Right ventricle myocardium superior (tissue), 1 donor: ENCODE data around the gene FZR1. TPM values are rescaled to one million over a fixed set of nuclear protein-coding genes. Genes with fewer than 3 reads are reported as not detected.
A peak's percentile ranks its signal among the peaks of the same experiment; 100 is the strongest.

Experiments
- ATAC-seq: fragments of 200-7000 bp; cut with Tn5 transposase; one replicate; pipeline ENCODE4 v1.9.1; 2020; ENCODE audit warnings: mild to moderate bottlenecking; ENCODE audit not compliant: poor library complexity
- DNase-seq: peaks from one replicate; pipeline ENCODE4 v3.0.0-alpha.2; 2020
- intact Hi-C: fragments of 100-400 bp; cut with DNase I; formaldehyde crosslinking; loops from one replicate; pipeline ENCODE4 v1.11.2; 2022
- total RNA-seq: library from RNA; stranded (reverse); fragmentation: NEBNext Ultra II Directional; extraction: Animal tissue kit (Norgen Biotek cat#: 25700); gene quantifications from one replicate; pipeline ENCODE4 v1.2.1, GENCODE V29; 2021
- donor health status: DM: no; HTN: yes; CAD: no; lungs with severe emphysema.

The FZR1 gene
- total RNA-seq, 1 donor from 2014 or later = 19.0 TPM

GRCh38 chr19:3508771-3509535 lies 2.8 kb downstream of the FZR1 start:
- ATAC-seq (no peak), DNase-seq (no peak)
- intact Hi-C loops = no loop called here

DNA sequence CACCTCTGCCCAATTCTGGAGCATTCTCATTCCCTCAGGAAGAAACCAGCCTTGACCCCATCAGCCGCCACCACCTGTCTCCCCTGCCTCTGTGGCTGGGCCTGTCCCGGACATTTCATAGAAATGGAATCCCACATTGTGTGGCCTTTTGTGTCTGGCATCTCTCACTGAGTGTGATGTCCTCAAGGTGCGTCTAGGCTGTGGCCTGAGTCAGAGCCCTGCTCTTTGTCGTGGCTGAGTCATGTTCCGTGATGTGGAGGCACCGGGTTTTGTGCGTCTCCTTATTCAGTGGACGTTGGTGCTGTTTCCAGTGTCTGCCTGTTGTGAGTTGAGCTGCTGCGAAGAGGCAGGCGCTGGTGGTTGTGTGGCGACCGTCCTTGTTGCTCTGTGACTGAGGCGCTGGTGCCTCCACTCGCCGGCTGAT lies 3.5 kb downstream of the FZR1 start:
- ATAC-seq = no peak
- no peak for DNase-seq
- intact Hi-C loops = no loop called here

DNA sequence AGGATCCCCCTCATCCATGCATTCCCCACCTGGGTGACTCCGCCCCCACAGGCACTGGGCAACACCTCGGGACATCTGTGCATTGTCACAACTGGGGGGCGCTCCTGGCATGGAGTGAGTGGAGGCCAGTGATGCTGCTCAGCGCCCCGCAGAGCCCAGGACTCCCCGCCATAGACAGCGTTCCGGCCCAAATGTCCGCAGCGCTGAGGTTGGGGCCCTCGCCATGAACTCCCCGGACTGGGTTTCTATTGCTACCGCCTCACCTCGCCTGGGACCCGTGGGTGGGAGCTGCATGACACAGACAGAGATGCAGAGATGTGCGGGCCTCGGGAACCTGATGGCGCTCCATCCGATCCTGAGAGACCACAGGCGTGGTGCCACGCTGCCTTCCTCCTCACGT lies 4.6 kb downstream of the FZR1 start:
- no peak for DNase-seq
- intact Hi-C loops = no loop called here
- no peak for ATAC-seq

GRCh38 chr19:3511506-3512251 lies 5.6 kb downstream of the FZR1 start:
- intact Hi-C loops = no loop called here
- no peak for ATAC-seq
- DNase-seq = no peak

- intact Hi-C loops = no loop called here
- DNase-seq (no peak), ATAC-seq (no peak)
These were observed 6.6 kb downstream of the FZR1 start for GRCh38 chr19:3512562-3513228.

DNA sequence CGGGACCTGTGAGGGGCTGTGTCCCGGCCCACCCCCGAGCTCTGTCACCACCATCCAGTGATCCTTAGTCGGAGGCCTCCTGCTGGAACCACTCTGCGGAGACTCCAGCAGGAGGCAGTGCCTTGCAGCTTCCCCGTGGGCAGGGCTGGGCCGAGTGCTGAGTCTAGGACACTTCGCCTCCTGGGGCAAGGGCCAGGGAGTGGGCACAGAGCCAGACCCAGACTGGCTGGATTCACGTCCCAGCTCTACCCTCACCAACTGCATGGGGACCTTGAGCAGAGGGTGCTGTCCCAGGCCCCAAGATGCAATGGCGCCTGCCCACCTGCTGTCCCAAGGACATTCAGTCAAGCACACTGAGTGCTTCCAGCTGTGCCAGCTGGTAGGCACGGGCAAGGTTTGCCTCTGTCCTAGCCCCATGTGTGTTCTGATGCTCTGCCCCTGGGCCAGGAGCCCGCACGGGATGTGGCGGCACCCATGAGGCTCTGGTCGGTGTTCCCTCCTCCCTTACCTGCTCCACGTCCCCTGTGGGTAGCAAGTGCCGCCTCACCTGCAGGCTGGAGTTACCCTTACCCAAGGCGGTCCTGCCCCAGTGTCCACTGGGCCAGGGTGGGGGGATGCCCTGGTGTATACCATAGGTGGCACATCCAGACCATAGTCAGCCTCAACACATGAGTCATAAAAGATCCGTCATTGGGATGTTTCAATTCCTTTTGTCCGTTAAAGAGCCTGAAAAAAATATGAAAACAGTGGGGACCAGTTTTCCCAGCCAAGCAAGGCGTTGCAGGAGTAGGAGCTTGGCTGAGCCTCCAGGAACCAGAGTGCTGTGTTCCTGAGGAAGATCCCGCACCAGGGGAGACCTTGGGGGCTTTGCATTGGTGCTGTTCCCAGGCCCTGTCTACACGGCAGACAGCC lies 7.4 kb downstream of the FZR1 start:
- DNase-seq = peak; percentile 71
- ATAC-seq = peak; percentile 56
- intact Hi-C loops = no loop called here

DNA sequence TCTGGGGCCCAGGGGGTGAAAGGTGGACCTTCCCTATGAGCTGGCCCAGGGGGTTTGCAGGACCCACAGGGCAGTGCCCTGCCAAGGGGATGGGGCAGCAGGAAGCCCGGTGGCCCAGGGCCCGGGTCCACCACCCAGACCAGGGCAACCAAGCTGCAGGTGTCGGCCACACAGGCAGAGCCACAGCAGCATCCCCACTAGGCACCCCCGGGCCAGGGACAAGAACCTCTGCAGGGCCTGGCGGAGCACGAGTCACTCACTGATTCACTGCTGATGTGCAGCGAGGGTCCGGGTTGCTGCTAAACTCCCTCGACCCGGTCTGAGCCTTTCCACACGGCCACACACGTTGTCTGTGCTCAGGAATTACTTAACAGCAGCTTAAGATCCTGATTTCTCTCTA lies 8.8 kb downstream of the FZR1 start:
- intact Hi-C loops = no loop called here
- no peak for DNase-seq
- ATAC-seq = no peak

GRCh38 chr19:3515891-3516422 lies 9.8 kb downstream of the FZR1 start:
- ATAC-seq = no peak
- intact Hi-C loops = no loop called here
- no peak for DNase-seq

- ATAC-seq (no peak), DNase-seq (no peak)
- intact Hi-C loops = no loop called here
These were observed 10.6 kb downstream of the FZR1 start for GRCh38 chr19:3516675-3517207.

DNA sequence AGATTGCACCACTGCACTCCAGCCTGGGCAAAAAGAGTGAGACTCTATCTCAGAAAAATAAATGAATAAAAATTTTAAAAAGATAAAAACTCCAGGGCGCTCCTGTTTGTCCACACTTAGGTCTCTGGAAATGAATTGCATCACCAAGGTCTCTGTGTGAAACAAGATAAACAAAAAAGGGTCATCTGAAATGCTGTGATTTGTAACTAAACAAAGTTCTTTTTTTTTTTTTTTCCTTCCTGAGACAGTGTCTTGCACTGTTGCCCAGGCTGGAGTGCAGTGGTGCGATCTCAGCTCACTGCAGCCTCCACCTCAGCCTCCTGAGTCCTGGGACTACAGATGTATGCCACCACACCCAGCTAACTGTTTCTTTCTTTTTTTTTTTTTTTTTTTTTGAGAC lies 11.5 kb downstream of the FZR1 start:
- ATAC-seq (no peak), DNase-seq (no peak)
- intact Hi-C loops = no loop called here

DNA sequence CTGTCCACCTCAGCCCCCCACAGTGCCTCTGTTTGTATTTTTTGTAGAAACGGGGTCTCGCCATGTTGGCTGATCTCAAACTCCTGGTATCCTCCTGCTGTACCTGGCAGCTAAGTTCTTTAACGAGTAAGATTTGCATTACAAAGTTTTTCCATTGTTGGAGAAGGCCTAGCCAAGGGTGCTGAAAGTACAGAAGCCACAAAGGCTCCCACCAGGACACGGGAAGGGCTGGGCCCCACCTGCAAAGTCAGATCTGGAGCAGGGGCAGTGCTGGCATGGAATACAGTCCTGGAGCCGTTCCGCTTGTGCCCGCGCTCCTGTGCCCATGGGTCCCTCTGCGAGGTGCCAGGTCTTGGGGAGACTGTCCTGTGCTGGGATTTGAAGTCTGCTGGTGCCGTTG lies 12.1 kb downstream of the FZR1 start:
- DNase-seq = no peak
- ATAC-seq = no peak
- intact Hi-C loops = no loop called here

- intact Hi-C loops = no loop called here
- no peak for DNase-seq
- ATAC-seq = no peak
These were observed 12.5 kb downstream of the FZR1 start for GRCh38 chr19:3518659-3519058.

DNA sequence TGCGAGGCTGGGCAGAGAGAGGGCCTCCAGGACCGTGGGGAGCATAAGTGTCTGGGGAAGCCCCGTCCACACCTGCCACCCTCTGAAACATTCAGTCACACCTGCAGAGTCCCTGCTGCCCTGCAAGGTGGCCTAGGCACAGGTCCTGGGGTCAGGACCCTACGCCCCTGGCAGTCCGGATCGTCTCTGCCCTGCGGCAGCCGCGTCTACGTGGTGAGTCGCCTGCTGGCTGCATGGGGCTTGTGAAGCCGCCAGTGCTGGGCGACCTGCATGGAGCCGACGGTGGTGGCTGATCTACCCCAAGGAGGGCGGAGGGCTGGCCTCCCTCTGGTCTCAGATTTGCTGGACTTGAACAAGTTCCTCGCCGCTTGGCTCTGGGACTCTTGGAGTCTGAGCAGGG lies 13.0 kb downstream of the FZR1 start:
- no peak for DNase-seq
- intact Hi-C loops = no loop called here
- no peak for ATAC-seq

DNA sequence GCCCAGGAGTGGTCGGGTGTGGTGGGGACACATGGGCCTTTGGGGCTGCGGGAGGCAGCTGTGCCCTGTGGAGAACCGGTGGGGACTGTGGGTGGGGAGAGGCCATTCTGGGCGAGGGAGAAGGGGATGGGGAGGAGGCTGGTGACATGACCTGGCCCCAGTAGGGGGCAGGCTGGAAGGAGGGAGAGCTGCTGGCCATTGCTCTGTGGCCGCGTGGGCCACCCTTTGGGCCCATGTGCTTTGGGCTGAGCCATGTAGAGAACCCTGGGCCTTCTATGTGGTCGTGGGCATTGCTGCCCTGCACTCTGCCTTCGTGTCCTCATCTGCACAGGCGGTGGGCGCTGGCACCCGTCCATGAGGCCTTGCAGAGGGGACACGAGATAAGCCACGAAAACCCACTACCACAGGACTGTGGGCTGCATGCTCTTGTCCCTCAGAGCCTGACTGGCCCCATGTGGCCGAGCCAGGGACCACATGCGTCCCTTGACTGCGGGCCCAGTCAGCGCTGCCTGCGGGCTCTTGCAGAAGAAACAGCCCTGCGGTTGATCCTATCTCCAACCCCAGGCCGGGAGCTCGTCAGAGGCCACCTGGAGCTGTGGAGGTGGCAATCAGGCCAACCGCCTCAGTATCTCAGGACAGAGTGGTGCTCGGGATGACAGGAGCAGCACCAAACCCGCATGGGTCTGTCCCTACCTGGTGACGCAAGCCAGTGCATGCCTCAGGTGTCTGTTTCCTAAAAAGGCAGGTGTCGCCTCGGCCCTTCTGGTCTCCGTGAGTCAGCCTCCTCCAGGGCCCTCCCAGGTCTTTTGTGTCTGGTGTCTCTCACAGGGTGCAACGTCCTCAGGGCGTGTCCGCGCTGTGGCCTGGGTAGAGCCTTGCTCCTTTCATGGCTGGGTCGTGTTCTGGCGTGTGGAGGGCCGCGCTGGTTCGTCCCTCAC lies 14.3 kb downstream of the FZR1 start:
- intact Hi-C loops = no loop called here
- DNase-seq = no peak
- no peak for ATAC-seq

- no peak for ATAC-seq
- DNase-seq = no peak
- intact Hi-C loops = no loop called here
These were observed 15.0 kb downstream of the FZR1 start for GRCh38 chr19:3521104-3521445.

GRCh38 chr19:3522421-3523360 lies 16.6 kb downstream of the FZR1 start:
- DNase-seq (no peak), ATAC-seq (no peak)
- intact Hi-C loops = no loop called here
